ENCODE results near the gene GBF1.
"Not testable (repeated sequence)": the region's sequence is repeated elsewhere in the genome, so short reads cannot be mapped to it uniquely, and the experiment has no call there.

Gene GBF1

DNA sequence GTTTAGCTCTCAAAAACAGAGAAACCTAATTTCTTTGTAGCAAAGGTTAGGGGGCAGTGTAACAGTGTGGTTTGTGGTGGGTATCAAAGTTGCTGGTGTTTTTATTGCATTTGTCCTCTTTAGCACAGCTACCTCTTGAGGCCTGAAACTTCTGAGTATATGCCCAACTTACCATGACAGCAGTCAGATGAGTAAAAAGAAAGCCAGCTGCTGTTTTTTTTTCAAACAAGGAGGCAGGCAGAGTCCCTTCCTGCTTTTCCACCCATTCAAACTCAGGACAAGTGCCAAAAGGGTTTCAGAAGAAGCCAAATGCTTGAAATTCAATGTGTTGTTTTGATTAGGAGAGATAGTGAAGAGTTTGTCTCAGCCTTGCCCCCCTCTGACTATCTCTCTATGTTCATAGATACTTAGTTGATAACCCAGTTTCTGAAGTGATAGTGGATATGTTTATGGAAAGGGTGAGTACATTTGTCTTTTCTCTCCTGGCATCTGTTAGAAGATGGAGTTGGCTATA lies 23.1 kb downstream of the GBF1 start:
- peak in 1 of 2 donors; percentile 31 for ATAC-seq

- no peak for ATAC-seq
These were observed 23.7 kb downstream of the GBF1 start for GRCh38 chr10:102269017-102269416.

DNA sequence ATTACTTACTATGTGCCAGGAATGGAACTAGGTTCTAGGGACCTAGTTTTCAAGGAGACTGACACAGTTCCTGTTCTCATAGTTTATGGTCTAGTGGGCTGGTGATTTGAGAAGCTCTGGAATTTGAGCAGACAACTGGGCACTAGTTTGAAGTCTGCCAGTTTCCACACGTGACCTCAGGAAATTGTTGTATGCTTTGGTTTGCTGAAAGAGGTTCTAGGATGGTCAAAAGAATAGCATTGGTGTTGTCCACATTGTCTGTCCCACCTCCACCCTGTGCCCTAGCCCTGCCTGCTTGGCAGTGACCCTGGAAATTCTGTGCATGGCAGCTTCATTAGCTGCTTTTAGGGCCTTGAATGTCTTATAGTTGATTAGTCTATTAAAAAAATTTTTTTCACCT lies 28.7 kb downstream of the GBF1 start:
- ATAC-seq, result no peak

- no peak for ATAC-seq
These were observed 30.0 kb downstream of the GBF1 start for GRCh38 chr10:102275343-102275742.

- ATAC-seq, result no peak
These were observed 33.8 kb downstream of the GBF1 start for GRCh38 chr10:102279104-102279503.

- ATAC-seq, result no peak
These were observed 35.2 kb downstream of the GBF1 start for GRCh38 chr10:102280397-102281101.

GRCh38 chr10:102281102-102281487 lies 35.8 kb downstream of the GBF1 start:
- no peak for ATAC-seq

DNA sequence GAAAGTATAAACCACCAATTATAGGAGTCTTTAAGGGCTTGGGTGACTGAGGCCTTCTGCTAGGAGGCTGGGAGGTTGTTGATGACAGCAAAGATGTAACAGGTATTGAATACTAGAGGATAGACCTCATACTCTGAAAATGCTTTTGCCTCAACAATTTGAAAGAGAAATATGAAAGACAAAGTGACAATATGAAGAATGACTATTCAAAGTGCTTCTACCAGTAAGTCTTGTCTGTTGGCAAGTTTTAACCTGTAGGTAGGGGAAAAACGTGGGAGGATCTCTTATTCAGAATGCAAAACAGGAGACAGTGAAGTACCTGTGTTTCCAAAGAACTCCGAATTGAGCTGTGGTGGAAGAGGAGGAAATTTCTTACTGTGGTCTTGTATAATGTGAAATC lies 38.2 kb downstream of the GBF1 start:
- ATAC-seq, result peak; percentile 59 to 68

DNA sequence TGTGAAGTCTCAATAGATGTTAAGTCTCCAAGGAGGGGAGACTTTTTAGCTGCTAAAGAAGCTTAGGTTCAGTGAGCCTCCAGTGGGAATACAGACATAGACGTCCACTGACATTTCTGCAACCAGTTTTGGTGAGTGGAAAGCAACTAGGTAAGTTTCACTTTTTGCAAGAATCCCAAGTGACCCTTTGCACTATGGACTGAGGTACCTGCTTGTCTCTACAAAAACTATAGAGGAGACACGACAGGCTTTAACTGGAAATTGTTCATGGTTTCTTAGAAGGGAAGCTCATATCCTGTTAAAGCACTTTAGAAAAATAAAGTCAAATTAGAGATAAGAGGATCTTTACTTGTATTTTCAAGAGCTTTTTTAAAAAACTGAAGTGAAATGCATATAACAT lies 38.6 kb downstream of the GBF1 start:
- peak in 1 of 2 donors; percentile 18 for ATAC-seq

DNA sequence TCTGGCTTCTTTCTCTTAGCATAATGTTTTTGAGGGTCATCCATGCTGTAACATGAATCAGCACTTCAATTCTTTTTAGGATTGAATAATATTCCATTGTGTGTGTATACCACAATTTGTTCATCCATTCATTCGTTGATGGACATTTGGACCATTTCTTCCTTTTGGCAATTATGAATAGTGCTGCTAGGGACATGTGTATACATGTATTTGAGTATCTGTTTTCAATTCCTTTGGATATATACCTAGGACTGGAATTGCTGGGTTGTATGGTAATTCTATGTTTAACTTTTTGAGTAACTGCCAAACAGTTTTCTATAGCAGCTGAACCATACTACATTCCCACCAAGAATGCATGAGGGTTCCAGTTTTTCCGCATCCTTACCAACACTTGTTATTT lies 39.2 kb downstream of the GBF1 start:
- ATAC-seq, result no peak

DNA sequence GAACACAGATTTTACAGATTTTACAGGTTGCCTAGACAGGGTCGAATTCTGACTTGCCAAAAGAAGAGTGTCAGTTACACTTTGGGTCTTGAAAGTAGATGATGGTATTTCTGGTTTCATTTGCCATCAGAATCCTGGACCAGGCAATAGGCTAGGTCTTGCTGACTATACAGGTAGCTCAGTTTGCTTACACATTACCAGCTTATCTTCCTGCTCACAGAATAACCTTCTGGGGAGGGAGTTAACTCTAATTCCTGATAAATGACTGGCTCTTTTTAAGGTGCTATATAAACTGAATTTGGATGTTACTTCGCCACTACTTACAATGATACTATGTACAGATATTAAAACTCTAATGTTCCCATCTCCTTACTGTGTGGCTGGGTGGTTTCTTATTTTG lies 39.8 kb downstream of the GBF1 start:
- ATAC-seq, result peak; percentile 44 to 49

DNA sequence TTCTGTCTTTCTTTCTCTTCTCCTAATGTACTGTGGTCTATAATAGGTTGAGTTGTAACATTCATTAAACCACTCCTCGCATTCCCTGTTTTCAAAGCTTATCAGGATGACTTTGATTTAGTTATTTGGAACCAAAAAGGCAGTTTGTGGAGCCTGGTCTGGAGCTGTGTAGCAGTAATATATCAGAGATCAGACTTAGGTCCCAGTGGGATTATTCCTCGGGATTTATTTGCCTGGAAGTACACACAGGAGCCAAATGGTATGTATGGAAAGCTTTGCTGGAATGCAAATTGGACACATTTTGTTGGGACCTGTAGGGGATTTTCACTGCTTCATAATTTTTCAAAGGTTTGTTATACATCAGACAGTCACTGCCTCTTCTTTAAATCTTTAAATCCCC lies 40.9 kb downstream of the GBF1 start:
- no peak for ATAC-seq

DNA sequence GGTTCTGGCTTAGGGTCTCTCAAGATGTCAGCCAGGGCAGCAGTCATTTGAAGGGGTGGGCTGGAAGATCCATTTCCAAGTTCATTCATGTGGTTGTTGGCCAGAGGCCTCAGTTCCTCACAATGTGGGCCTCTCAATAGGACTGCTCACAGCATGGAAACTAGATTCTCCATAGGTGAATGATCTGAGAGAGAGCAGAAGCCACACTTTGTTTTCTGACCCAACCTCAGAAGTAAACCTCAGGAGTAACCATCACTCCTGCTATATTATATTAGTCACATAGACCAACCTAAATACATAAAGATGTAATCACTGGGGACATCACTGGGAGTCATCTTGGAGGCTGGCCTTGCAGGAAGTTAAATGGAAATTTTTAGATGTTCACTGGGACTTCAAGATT lies 42.2 kb downstream of the GBF1 start:
- ATAC-seq, result peak in 1 of 2 donors; percentile 37

GRCh38 chr10:102287991-102288390 lies 42.7 kb downstream of the GBF1 start:
- ATAC-seq, result no peak

DNA sequence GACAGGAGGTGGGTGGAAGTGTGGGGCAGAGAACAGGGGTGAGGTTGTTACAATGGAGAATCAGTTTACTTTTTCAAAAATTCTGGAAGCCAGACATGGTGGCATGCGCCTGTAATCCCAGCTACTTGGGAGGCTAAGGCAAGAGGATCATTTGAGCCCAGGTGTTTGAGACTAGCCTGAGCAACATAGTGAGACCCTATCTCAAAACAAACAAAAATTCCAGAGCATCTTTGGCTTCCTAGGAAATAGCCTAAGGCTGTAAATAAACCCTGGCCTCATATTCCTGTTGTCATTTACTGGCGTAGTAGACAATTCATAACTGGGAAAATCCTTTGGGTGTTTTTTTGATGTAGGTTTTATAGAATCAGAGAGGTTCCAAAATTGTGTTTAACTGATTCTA lies 44.0 kb downstream of the GBF1 start:
- ATAC-seq, result no peak

DNA sequence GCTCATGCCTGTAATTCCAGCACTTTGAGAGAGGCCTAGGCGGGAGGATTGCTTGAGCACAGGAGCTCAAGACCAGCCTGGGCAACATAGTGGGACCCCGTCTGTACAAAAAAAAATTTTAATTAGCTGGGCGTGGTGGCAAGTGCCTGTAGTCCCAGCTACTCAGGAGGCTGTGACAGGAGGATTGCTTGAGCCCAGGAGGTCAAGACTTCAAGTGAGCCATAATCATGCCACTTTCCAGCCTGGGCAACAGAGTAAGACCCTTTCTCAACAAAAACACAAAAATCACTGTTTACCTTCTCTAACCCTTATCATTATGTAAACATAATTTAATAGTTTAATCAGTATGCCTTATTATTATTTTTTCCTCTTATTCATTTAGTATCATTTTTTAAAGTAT lies 44.5 kb downstream of the GBF1 start:
- no peak for ATAC-seq

DNA sequence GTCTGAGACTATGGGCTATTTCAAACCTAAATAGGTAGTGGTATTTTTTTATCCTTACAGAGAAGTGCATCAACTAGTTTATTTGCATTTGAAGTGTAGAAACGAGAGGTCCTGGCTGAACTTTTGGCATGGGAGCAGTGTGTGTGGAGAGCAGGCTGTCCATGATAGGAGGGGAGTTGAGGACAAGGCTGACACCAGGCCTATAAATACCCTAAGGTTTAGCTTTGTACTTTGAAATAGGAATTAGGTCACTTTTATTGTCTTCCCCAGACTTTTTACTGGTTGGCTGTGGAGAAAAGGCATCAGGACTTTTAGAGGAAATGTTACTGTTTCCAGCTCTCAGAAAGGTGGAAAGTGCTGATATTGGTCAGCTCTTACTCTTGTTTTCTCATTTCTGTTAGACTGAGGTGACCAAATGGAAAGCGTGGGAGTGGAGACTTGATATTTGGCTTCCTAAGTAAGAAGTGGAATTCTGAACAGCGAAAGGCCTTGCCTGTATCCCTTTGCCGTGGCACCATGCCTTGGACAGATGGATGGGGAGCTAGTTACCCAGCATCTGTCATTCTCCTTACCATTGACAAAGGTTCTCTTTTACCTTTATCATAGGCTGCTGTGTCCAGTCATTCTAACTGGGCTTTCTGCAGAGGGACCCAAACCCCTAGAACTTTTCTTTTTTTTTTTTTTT lies 46.0 kb downstream of the GBF1 start:
- no peak for ATAC-seq

DNA sequence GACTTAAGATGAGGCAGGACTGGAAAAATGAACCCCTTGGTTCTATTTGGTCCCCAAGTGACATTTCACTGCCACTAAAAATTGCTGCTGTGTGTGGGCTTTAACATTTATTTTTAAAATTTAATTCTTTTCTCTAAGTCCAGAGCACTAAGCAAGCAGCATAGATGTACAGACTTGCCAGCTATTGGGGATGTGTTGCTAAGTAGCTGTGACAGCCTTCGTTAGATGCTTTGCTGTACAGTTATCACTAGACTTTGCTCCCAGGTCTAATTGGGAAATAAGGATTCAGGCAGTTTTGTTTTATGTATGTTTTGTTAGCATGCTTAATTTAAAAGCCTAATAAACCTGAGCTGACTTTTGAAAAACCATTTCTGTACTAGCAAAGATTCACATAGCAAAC lies 51.8 kb downstream of the GBF1 start:
- no peak for ATAC-seq

DNA sequence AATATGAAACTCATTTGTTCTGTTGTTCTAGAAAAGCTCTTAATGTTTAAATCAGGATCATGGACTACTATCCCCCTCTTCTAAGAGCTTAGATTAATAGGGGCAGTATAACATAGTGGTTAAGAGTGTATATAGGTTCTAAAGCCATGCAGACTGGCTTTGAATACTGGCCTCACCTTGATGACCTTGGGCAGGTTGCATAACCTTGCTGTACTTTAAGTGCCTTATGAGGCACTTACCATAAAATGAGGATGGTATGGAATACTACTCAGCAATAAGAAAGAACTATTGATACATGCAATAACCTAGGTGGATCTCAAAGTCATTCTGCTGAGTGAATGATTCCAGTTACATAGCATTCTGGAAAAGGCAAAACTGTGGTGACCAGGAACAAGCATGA lies 53.6 kb downstream of the GBF1 start:
- ATAC-seq, result no peak

DNA sequence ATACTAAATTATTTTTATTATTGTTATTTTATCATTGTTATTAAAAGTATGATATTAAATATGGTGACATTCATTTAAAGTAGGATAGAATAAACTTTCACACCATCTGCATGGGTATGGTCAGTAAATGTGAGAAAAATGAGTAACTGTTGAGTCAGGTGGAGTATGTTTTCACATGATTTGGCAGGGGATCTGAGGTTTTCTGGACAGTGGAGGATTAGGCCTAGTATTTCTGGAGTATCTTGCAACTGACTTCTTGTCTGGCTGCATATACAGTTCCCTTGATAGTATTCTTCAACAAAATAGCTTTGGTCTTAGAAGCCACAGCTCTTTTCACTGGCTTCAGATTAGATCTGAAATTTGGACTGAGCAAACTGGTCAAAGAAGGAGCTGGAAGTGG lies 54.5 kb downstream of the GBF1 start:
- no peak for ATAC-seq

GRCh38 chr10:102300278-102300843 lies 55.0 kb downstream of the GBF1 start:
- ATAC-seq, result peak; percentile 38 to 45

DNA sequence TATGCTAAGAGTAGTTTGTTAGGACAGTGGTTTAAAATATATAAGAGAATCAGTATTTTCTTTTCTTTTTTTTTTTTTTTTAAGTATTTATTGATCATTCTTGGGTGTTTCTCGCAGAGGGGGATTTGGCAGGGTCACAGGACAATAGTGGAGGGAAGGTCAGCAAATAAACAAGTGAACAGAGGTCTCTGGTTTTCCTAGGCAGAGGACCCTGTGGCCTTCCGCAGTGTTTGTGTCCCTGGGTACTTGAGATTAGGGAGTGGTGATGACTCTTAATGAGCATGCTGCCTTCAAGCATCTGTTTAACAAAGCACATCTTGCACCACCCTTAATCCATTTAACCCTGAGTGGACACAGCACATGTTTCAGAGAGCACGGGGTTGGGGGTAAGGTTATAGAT lies 55.6 kb downstream of the GBF1 start:
- ATAC-seq, result not testable (repeated sequence)

GRCh38 chr10:102301332-102301731 lies 56.0 kb downstream of the GBF1 start:
- ATAC-seq, result not testable (repeated sequence)

DNA sequence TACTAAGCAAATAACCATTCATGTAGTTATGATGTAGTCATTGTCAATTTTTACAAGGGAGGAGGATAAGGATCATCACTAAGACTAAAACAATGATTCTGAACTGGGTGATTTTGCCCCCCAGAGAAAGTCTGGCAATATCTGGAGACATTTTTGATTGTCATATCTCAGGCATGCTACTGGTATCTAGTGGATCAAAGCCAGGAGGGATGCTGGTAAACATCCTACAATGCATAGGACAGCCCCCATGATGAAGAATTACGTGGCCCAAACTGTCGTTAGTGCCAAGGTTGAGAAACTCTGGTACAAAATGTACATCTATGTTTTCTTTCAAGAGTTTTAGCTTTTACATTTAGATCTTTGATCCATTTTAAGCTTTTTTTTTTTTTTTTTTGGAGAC lies 57.3 kb downstream of the GBF1 start:
- ATAC-seq, result no peak

All from activated CD4-positive, CD25-positive, alpha-beta regulatory T cell treated with anti-CD3 and anti-CD28 coated beads, Interleukin-2, amount 50 U/mL, for 24 hours (primary cell).